WTC11 (cell line): ENCODE measurements around the gene ANAPC7. TPM values are rescaled to one million over a fixed set of nuclear protein-coding genes. Genes with fewer than 3 reads are reported as not detected.

ENCODE experiments used
- ATAC-seq: fragments of 200-7000 bp; cut with Tn5 transposase; 2 replicates; pipeline ENCODE4 v1.10.0; 2021; ENCODE audit warnings: mild to moderate bottlenecking, moderate library complexity
- CTCF ChIA-PET: fragments of 300-600 bp; sonication (Branson Sonifier 250); formaldehyde crosslinking; loops from one replicate; lab custom pipeline; 2021; ENCODE audit warnings: antibody characterized with exemption; lab: Charles Lee
- POLR2A ChIA-PET: fragments of 350-600 bp; sonication (Branson Sonifier 250); formaldehyde crosslinking; loops from one replicate; lab custom pipeline; 2021; ENCODE audit warnings: antibody characterized with exemption; lab: Charles Lee
- DNase-seq: peaks from one replicate; pipeline ENCODE4 v3.0.0; 2021; ENCODE audit warnings: low spot score
- H3K27ac Mint-ChIP-seq: 2 replicates; pipeline ENCODE4 v1.8.0; 2021; ENCODE audit warnings: mixed read lengths
- H3K27me3 Mint-ChIP-seq: 2 replicates; pipeline ENCODE4 v1.8.0; 2021; ENCODE audit warnings: low read depth, mild to moderate bottlenecking, moderate library complexity, mixed read lengths
- H3K36me3 Mint-ChIP-seq: 2 replicates; pipeline ENCODE4 v1.8.0; 2021; ENCODE audit warnings: mixed read lengths
- H3K4me1 Mint-ChIP-seq: 2 replicates; pipeline ENCODE4 v1.8.0; 2022; ENCODE audit warnings: mixed read lengths
- H3K4me3 Mint-ChIP-seq: 2 replicates; pipeline ENCODE4 v1.8.0; 2021; ENCODE audit warnings: mild to moderate bottlenecking, moderate library complexity, mixed read lengths
- H3K9me3 Mint-ChIP-seq: 2 replicates; pipeline ENCODE4 v1.8.0; 2021; ENCODE audit warnings: mixed read lengths
- CREM ChIP-seq: sonication (generic); formaldehyde crosslinking; IDR thresholded peaks from 2 replicates; pipeline ENCODE4 v1.8.1; 2022; ENCODE audit warnings: mild to moderate bottlenecking, missing genetic modification reagents, moderate library complexity
- EMX1 ChIP-seq: fragments of 250-450 bp; sonication (Bioruptor Pico); IDR thresholded peaks from 2 replicates; pipeline ENCODE4 v1.8.0; 2021; ENCODE audit warnings: mild to moderate bottlenecking
- FOXK1 ChIP-seq: sonication (generic); formaldehyde crosslinking; IDR thresholded peaks from 2 replicates; pipeline ENCODE4 v1.8.0; 2022; ENCODE audit warnings: mild to moderate bottlenecking, moderate library complexity, missing genetic modification reagents
- JAZF1 ChIP-seq: fragments of 250-450 bp; sonication (Bioruptor Pico); IDR thresholded peaks from 2 replicates; pipeline ENCODE4 v1.9.0; 2021; ENCODE audit warnings: moderate library complexity, mild to moderate bottlenecking, inconsistent platforms
- NFATC4 ChIP-seq: fragments of 250-450 bp; sonication (Bioruptor Pico); IDR thresholded peaks from 2 replicates; pipeline ENCODE4 v1.9.0; 2021; ENCODE audit warnings: mild to moderate bottlenecking
- NFYB ChIP-seq: sonication (generic); formaldehyde crosslinking; conservative IDR thresholded peaks from 2 replicates; pipeline ENCODE4 v1.8.0; 2022; ENCODE audit warnings: low read depth, missing genetic modification reagents
- OVOL2 ChIP-seq: fragments of 250-450 bp; sonication (Bioruptor Pico); IDR thresholded peaks from 2 replicates; pipeline ENCODE4 v1.9.0; 2021; ENCODE audit warnings: mild to moderate bottlenecking, borderline replicate concordance
- PRRX2 ChIP-seq: fragments of 250-450 bp; sonication (Bioruptor Pico); IDR thresholded peaks from 2 replicates; pipeline ENCODE4 v1.8.0; 2021; ENCODE audit warnings: mild to moderate bottlenecking
- SMAD3 ChIP-seq: sonication (generic); formaldehyde crosslinking; IDR thresholded peaks from 2 replicates; pipeline ENCODE4 v1.8.0; 2022; ENCODE audit warnings: missing genetic modification reagents, mild to moderate bottlenecking, borderline replicate concordance
- TEAD4 ChIP-seq: sonication (generic); formaldehyde crosslinking; IDR thresholded peaks from 2 replicates; pipeline ENCODE4 v1.8.0; 2022; ENCODE audit warnings: mild to moderate bottlenecking, missing genetic modification reagents
- ZBTB21 ChIP-seq: sonication (generic); formaldehyde crosslinking; IDR thresholded peaks from 2 replicates; pipeline ENCODE4 v1.8.1; 2023; ENCODE audit warnings: mild to moderate bottlenecking, missing genetic modification reagents, borderline replicate concordance
- total RNA-seq: library from RNA; stranded (reverse); gene quantifications from 3 replicates; pipeline ENCODE4 v1.2.3, GENCODE V29; 2021
- TF ChIP-seq, protein P1 (sequence below): sonication (generic); formaldehyde crosslinking; IDR thresholded peaks from 2 replicates; pipeline ENCODE4 v1.8.1; 2023; ENCODE audit warnings: mild to moderate bottlenecking, missing genetic modification reagents, borderline replicate concordance
- TF ChIP-seq, protein P2 (sequence below): fragments of 250-450 bp; sonication (Bioruptor Pico); IDR thresholded peaks from 2 replicates; pipeline ENCODE4 v1.9.0; 2021; ENCODE audit warnings: mild to moderate bottlenecking
- TF ChIP-seq, protein P3 (sequence below): sonication (generic); formaldehyde crosslinking; IDR thresholded peaks from 2 replicates; pipeline ENCODE4 v1.8.1; 2023; ENCODE audit warnings: mild to moderate bottlenecking, missing genetic modification reagents, moderate library complexity
- TF ChIP-seq, protein P4 (sequence below): fragments of 250-450 bp; sonication (Bioruptor Pico); IDR thresholded peaks from 2 replicates; pipeline ENCODE4 v2.1.2; 2022; ENCODE audit warnings: mild to moderate bottlenecking, moderate library complexity
- TF ChIP-seq, protein P5 (sequence below): fragments of 250-450 bp; sonication (Bioruptor Pico); IDR thresholded peaks from 2 replicates; pipeline ENCODE4 v1.9.0; 2021; ENCODE audit warnings: mild to moderate bottlenecking
- TF ChIP-seq, protein P6 (sequence below): fragments of 250-450 bp; sonication (Bioruptor Pico); conservative IDR thresholded peaks from 2 replicates; pipeline ENCODE4 v1.9.0; 2021; ENCODE audit warnings: mild to moderate bottlenecking

ANAPC7 gene
- total RNA-seq, 1 experiment from 2014 or later, result 93.4 TPM

DNA sequence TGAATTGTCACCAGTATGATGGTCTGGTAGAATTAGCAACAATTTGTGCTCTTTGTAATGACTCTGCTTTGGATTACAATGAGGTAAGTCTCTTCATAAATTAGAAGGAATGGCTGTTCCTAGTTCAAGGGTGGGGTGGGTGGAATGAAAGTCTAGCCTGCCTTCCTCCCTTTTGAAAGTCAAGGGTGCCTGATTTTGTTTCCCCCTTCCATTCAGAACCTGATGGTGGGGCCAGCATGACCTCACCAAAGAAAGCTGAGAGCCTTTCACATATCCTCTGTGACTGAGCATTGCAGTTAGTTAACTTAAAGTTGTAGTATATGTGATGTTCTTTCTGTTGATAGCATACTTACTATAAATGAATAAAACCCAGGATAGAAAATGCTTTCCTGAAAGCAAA lies 70.3 kb downstream of the ANAPC7 start:
- Mint-ChIP-seq H3K4me1 (peaks cover 10% of the 10 kb centered on the region), H3K27me3 (no peaks in the 10 kb centered on the region), H3K4me3 (no peak overlapping the region), H3K9me3 (no peaks in the 10 kb centered on the region), H3K36me3 (peaks cover 79% of the 10 kb centered on the region), H3K27ac (no peak overlapping the region)
- DNase-seq, result no peak
- TF ChIP-seq JAZF1 (CRISPR knock-in tag), result no peak
- no peak for TF ChIP-seq EMX1 (CRISPR knock-in tag)
- no peak for TF ChIP-seq ZBTB21 (CRISPR knock-in tag)
- TF ChIP-seq OVOL2 (CRISPR knock-in tag), result no peak
- TF ChIP-seq, protein P1, sequence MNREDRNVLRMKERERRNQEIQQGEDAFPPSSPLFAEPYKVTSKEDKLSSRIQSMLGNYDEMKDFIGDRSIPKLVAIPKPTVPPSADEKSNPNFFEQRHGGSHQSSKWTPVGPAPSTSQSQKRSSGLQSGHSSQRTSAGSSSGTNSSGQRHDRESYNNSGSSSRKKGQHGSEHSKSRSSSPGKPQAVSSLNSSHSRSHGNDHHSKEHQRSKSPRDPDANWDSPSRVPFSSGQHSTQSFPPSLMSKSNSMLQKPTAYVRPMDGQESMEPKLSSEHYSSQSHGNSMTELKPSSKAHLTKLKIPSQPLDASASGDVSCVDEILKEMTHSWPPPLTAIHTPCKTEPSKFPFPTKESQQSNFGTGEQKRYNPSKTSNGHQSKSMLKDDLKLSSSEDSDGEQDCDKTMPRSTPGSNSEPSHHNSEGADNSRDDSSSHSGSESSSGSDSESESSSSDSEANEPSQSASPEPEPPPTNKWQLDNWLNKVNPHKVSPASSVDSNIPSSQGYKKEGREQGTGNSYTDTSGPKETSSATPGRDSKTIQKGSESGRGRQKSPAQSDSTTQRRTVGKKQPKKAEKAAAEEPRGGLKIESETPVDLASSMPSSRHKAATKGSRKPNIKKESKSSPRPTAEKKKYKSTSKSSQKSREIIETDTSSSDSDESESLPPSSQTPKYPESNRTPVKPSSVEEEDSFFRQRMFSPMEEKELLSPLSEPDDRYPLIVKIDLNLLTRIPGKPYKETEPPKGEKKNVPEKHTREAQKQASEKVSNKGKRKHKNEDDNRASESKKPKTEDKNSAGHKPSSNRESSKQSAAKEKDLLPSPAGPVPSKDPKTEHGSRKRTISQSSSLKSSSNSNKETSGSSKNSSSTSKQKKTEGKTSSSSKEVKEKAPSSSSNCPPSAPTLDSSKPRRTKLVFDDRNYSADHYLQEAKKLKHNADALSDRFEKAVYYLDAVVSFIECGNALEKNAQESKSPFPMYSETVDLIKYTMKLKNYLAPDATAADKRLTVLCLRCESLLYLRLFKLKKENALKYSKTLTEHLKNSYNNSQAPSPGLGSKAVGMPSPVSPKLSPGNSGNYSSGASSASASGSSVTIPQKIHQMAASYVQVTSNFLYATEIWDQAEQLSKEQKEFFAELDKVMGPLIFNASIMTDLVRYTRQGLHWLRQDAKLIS (CRISPR knock-in tag), result no peak
- TF ChIP-seq, protein P2, sequence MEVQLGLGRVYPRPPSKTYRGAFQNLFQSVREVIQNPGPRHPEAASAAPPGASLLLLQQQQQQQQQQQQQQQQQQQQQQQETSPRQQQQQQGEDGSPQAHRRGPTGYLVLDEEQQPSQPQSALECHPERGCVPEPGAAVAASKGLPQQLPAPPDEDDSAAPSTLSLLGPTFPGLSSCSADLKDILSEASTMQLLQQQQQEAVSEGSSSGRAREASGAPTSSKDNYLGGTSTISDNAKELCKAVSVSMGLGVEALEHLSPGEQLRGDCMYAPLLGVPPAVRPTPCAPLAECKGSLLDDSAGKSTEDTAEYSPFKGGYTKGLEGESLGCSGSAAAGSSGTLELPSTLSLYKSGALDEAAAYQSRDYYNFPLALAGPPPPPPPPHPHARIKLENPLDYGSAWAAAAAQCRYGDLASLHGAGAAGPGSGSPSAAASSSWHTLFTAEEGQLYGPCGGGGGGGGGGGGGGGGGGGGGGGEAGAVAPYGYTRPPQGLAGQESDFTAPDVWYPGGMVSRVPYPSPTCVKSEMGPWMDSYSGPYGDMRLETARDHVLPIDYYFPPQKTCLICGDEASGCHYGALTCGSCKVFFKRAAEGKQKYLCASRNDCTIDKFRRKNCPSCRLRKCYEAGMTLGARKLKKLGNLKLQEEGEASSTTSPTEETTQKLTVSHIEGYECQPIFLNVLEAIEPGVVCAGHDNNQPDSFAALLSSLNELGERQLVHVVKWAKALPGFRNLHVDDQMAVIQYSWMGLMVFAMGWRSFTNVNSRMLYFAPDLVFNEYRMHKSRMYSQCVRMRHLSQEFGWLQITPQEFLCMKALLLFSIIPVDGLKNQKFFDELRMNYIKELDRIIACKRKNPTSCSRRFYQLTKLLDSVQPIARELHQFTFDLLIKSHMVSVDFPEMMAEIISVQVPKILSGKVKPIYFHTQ, result no peak
- no peak for TF ChIP-seq NFYB (CRISPR knock-in tag)
- TF ChIP-seq, protein P3, sequence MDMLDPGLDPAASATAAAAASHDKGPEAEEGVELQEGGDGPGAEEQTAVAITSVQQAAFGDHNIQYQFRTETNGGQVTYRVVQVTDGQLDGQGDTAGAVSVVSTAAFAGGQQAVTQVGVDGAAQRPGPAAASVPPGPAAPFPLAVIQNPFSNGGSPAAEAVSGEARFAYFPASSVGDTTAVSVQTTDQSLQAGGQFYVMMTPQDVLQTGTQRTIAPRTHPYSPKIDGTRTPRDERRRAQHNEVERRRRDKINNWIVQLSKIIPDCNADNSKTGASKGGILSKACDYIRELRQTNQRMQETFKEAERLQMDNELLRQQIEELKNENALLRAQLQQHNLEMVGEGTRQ (CRISPR knock-in tag), result no peak
- TF ChIP-seq, protein P4, sequence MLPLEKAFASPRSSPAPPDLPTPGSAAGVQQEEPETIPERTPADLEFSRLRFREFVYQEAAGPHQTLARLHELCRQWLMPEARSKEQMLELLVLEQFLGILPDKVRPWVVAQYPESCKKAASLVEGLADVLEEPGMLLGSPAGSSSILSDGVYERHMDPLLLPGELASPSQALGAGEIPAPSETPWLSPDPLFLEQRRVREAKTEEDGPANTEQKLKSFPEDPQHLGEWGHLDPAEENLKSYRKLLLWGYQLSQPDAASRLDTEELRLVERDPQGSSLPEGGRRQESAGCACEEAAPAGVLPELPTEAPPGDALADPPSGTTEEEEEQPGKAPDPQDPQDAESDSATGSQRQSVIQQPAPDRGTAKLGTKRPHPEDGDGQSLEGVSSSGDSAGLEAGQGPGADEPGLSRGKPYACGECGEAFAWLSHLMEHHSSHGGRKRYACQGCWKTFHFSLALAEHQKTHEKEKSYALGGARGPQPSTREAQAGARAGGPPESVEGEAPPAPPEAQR (CRISPR knock-in tag), result no peak
- TF ChIP-seq NFATC4 (CRISPR knock-in tag), result no peak
- no peak for TF ChIP-seq SMAD3 (CRISPR knock-in tag)
- POLR2A ChIA-PET, result no interaction called here
- CTCF ChIA-PET, result no interaction called here
- no peak for ATAC-seq

DNA sequence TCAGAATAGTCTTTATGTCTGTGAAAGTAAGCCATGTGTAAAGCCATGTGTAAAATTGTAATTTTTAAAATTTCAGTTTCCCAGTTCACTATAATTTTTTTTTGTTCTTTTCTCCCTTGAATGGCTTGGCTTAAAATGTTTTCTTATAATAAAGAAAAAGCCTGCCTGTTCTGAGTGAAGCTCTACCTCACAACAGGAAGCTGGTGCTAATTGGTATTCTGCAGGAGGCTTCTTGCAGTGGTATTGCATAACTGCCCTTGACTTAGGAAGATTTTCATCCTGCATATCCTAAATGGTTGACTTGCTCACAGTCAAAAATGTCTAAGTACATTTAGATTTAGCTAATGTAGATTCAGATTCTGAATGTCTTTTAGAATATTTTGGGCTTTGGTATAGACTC lies 73.0 kb downstream of the ANAPC7 start:
- ATAC-seq (no peak), DNase-seq (no peak)
- POLR2A ChIA-PET, result interaction anchor here (0.6 to 0.9 kb wide), 2 partner anchors 49 to 101 kb away, joined by 3 to 4 read pairs; partner anchors contain the start of gene ATP2A2
- Mint-ChIP-seq H3K4me1 (peaks cover 10% of the 10 kb centered on the region), H3K36me3 (peaks cover 77% of the 10 kb centered on the region), H3K4me3 (no peak overlapping the region), H3K27ac (peak overlapping the region; percentile 88), H3K27me3 (no peaks in the 10 kb centered on the region), H3K9me3 (no peaks in the 10 kb centered on the region)
- CTCF ChIA-PET, result interaction anchor here (1.6 kb wide), 1 partner anchor 101 kb away, joined by 4 read pairs; no protein-coding TSS in a partner anchor
- no peak for TF ChIP-seq TEAD4 (CRISPR knock-in tag)
- no peak for TF ChIP-seq PRRX2 (CRISPR knock-in tag)
- no peak for TF ChIP-seq FOXK1 (CRISPR knock-in tag)
- TF ChIP-seq, protein P5, sequence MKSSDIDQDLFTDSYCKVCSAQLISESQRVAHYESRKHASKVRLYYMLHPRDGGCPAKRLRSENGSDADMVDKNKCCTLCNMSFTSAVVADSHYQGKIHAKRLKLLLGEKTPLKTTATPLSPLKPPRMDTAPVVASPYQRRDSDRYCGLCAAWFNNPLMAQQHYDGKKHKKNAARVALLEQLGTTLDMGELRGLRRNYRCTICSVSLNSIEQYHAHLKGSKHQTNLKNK (CRISPR knock-in tag), result no peak
- TF ChIP-seq, protein P3 (CRISPR knock-in tag), result no peak
- TF ChIP-seq CREM (CRISPR knock-in tag), result no peak
- TF ChIP-seq, protein P2, result no peak
- TF ChIP-seq, protein P6, sequence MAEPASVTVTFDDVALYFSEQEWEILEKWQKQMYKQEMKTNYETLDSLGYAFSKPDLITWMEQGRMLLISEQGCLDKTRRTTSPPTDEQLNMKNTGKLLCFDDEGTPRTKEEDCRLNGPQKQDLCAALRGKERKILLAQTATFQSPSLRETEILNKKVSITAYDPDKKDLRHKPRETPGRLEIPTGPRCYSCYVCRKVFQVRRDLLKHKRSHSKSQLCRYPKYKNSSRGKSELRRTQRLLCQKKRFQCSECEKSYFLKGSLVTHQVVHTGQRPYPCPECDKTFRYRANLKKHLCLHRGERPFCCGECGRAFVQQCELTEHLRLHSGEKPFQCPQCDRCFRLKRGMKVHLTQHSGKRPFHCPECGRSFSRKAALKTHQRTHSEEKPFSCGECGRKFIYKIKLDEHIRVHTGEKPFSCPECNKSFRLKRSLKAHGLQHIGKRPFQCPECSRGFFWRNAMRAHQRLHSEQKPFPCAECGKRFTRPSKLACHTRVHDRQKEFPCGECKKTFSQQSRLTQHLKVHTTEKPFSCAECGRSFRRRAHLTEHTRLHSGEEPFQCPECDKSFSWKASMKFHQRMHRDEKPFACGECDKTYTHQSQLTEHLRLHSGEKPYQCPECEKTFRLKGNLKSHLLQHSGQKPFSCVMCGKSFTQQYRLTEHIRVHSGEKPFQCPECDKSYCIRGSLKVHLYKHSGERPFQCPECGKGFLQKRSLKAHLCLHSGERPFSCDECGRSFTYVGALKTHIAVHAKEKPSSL, result no peak
